ENCODE data around the gene ITFG1. TPM values are rescaled to one million over a fixed set of nuclear protein-coding genes. Genes with fewer than 3 reads are reported as not detected.
"Not testable (repeated sequence)": the region's sequence is repeated elsewhere in the genome, so short reads cannot be mapped to it uniquely, and the experiment has no call there.

Gene ITFG1
- total RNA-seq, 1 experiment from 2014 or later: 86.4 TPM

DNA sequence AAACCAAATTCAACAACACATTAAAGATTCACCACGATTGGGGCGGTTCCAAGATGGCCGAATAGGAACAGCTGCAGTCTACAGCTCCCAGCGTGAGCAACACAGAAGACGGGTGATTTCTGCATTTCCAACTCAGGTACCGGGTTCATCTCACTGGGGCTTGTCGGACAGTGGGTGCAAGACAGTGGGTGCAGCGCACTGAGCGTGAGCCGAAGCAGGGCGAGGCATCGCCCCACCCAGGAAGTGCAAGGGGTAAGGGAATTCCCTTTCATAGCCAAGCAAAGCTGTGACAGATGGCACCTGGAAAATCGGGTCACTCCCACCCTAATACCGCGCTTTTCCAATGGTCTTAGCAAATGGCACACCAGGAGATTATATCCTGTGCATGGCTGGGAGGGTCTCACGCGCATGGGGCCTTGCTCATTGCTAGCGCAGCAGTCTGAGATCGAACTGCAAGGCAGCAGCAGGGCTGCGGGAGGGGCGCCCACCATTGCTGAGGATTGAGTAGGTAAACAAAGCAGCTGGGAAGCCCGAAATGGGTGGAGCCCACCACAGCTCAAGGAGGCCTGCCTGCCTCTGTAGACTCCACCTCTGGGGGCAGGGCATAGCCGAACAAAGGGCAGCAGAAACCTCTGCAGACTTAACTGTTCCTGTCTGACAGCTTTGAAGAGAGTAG, 113.7 kb downstream of the ITFG1 start:
- not testable (repeated sequence) for DNase-seq (ENCODE audit: extremely low read depth, low read depth)

DNA sequence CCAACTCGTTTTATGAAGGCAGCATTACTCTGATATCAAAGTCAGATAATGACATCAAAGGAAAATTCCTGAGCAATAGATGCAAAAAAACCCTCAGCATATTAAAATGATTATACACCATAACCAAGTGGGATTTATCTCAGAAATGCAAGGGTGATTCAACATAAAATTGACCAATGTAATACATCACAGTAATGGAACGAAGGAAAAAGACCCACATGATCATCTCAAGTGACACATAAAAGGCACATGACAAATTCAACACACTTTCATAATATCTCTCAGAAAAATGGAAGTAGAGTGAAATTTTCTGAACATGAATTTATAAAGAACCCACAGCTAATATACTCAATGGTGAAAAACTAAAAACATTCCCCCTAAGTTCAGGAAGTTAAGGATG, 118.8 kb downstream of the ITFG1 start:
- DNase-seq (ENCODE audit: extremely low read depth, low read depth): no peak

DNA sequence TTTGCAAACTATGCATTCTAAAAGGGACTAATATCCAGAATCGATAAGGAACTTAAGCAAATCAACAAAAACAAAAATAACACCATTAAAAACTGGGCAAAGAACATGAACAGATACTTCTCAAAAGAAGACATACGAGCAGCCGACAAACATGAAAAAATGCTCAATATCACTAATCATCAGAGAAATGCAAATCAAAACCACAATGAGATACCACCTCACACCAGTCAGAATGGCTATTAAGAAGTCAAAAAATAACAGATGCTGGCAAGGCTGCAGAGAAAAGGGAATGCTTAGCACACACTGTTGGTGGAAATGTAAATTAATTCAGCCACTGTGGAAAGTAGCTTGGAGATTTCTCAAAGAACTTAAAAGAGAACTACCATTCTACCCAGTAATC, 130.3 kb downstream of the ITFG1 start:
- not testable (repeated sequence) for DNase-seq (ENCODE audit: extremely low read depth, low read depth)

DNA sequence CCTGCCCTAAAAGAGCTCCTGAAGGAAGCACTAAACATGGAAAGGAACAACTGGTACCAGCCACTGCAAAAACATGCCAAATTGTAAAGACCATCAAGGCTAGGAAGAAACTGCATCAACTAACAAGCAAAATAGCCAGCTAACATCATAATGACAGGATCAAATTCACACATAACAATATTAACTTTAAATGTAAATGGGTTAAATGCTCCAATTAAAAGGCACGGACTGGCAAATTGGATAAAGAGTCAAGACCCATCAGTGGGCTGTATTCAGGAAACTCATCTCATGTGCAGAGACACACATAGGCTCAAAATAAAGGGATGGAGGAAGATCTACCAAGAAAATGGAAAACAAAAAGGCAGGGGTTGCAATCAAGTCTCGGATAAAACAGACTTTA, 136.6 kb downstream of the ITFG1 start:
- DNase-seq (ENCODE audit: extremely low read depth, low read depth): not testable (repeated sequence)

DNA sequence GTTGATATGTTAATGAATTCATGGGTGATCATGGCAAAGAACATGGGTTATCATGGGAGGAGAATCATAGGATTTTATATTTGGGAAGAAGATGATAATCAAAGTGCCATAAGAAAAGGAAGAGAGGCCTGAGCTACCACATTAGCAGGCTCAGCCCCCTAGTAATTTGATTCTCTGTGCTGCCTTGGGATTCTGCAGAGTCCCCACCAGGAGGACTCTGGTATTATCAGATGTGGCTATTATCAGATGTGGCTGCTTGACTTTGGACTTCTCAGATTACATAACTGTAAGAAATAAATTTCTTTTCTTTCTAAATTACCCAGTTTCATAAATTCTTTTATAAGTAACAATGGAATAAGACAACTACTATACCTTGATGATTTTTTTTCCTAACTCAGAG, 137.6 kb downstream of the ITFG1 start:
- DNase-seq (ENCODE audit: extremely low read depth, low read depth): no peak

DNA sequence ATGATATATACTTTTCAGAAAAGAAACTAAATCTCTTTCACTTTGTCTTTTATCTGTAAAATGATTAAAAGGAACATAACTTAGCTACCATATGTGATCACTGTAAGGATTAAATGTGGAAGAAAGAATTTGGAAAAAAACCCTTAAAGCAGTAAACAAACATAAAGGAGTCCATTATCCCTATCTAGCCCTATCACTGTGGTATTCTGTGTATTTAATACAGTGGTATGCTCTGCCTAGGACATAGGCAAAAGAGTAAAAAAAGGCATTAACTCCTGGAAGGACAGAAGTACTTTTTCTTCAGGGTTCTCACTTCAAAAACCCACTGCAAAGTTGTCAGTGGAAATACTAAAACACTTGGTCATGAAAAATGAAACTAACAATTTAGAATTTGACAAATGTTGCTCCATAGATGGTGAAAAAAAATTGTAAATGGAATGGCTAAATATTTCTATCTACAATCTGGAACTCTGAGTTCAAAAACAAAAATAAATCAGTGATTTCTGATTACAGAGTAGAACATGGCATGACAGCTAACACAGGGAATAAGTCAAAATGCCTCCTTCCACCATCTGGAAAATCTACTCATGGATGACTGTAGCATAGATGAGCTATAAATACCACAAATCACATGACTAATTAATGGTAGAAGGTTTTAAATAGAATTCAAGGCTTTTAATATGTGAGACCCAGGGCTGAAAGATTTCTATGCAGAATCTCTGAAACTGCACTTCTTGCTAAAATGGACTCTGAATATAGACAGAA, 140.1 kb downstream of the ITFG1 start:
- no peak for DNase-seq (ENCODE audit: extremely low read depth, low read depth)

DNA sequence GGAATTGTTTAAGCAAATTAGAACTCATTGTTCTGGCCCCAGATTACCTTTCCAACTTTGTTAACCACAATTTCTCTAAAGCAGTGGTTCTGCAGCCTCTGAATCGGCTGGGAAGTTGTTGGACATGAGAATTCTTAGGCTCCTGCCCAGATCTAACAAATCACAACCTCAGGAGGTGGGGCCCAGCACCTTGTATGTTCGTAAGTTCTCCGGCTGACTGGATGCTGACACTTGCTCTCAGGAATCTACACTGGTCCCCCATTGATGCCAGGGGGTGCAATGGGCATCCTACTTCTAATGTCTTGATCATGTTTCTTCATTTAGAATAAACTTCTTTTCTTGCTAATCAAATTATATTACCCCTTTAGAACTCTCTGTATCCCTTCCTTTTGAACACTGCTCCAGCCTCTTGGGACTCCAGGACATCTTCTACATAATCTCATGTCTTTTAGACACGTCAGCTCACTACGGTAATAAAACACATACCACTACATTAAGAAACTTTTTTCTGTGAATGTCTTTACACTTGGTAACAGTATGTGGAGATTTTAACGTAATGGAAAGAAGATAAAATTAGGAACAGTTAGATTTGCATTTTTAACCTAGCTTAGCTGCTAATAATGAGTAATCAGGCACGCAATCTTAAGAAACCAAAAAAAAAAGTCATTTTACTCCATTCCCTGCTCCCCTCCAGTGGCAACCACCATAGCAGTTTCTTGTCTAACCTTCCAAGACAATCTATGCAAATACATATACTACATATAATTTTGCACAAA, 143.2 kb downstream of the ITFG1 start:
- no peak for DNase-seq (ENCODE audit: extremely low read depth, low read depth)

DNA sequence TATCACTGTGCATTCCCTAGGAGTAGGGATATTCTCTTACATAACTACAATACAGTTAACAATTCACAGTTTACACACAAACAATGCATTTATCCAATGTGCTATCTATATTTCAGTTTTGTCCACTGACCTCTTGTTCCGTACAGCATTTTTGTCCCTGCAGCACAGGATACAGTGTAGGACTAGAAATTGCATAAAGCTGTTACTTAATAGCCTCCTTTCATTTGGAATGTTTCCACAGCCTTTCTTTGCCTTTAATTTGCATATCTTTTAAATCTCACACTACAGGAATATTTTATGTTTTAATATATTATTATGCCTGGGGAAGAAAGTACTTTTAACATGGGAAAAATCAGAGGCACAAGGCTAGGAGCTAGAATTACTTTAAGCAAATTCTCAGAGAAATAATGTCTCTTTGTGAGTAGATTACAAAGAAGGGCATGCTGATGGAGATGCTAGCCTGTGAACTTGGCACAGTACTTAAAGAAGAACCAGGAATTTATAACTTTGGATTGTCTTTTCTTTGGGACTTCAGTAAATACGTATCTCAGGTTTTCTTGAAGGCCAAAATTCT, 144.3 kb downstream of the ITFG1 start:
- no peak for DNase-seq (ENCODE audit: extremely low read depth, low read depth)

DNA sequence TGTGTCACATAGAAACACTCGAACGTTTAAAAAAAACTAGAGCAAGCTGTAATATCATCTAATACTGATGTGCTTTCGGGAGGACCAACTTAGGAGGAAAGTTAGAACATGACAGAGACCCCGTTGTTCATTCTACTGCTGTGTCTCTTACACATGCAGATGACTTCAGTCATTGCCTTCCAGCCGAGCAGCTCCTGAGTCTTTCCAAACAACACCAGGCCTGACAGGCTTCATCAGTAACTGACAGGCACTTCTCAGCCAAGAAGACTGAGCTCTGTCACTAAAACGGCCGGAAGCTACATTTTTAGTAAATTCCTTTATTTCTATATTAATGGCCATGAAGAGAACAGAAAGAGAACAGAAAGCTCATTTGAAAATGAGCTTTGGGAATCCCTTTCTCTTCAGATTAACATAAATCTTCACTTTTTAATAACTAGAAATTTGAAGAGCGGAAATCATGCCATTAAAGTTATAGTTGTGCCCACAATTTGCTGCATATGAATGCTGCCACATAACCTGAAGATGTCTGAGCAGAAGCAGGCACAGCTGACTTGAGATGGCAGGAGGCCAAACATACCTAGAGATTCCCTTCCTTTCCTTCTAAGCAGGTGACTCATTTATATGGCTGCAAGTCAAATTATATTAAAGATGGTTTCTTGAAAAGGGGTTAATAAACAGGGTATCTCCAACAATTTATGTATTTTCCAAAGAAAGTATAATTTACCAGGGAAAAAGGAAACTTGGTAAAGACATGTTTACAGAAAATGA, 148.9 kb downstream of the ITFG1 start:
- DNase-seq (ENCODE audit: extremely low read depth, low read depth): no peak

DNA sequence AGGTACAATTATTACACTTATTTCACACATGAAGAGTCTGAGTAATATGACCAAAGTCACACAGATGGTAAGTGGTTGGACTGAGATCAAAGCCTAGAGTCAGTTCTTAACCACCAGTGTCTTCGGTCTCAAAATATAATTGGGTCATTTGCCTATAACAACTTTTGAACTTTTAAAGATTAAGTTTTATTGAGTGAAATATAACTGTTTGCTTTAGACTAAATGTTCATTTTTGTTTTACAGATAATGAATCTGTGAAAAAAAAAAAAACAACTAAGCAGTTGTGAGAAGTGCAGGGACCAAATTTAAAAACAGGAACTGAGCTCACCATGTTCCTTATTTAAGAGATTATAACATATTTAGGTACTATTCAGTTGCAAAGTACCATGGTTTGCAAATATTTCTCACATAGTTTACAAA, 150.1 kb downstream of the ITFG1 start:
- no peak for DNase-seq (ENCODE audit: extremely low read depth, low read depth)

DNA sequence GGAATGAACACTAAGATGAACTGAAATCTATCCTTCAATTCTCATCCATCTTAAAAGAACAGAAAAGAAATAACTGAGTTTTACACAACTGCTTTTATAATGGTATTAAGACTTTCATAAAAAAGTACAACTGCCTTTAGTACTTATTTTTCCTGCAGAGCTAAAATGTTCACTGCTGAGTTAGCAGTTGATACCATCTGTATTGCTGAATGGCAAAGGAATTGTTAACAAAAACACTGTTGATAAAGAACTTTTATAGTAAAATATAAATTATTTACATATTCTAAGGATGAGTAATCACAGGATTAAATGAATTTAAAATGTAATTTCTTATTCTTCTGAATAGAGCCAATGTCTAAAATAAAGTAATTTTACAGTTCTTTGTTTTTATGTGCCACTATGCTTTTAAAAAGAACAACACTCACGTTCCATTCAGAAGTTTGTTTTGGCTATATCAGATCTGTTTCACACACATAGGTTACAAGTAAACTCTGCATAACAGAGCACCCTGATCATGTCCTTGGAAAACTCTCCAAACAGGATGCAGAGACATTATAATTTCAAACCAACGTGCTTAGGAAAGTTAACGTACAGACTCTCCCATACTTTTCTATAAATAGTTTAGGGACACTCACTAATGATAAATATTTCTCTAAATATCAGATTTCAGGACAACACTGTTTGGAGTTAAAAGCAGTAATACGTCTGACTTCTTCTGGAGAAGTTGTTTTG, 151.1 kb downstream of the ITFG1 start:
- DNase-seq (ENCODE audit: extremely low read depth, low read depth): no peak

DNA sequence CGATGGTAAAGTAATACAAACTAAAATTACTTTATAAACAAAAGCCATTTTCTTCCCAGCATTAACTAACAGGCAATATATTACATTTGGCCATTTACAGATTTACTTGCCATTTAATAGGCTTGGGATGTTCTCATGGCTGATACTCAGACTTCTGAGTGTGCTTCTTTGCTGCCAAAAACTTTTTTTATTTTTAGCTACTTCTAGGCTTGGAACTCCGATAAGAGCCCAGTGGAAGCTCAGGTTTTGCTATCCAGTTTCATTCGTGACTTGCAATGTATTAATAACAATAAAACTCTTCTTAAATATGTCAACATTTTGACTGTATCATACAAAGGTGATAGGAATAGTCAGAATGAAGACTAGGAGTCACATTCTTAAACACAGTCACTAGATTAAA, 152.3 kb downstream of the ITFG1 start:
- DNase-seq (ENCODE audit: extremely low read depth, low read depth): no peak

DNA sequence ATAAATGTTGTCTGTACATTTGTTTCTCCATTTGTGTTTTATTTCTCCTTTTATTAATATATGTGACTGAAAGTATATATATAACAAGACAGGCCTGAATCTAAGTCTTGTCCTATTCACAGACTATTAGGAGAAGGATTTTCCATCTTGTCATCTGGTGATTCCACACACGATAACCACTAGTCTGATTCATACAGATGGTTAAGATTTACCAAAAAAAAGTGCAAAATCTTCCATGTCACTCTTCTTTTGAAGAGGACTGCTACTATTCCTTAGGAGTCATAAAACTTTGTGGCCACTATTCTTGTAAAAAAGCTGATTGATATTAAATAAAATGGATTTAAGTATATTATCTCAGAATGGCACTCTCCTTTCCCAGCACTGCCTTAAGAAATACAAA, 156.3 kb downstream of the ITFG1 start:
- no peak for DNase-seq (ENCODE audit: extremely low read depth, low read depth)

DNA sequence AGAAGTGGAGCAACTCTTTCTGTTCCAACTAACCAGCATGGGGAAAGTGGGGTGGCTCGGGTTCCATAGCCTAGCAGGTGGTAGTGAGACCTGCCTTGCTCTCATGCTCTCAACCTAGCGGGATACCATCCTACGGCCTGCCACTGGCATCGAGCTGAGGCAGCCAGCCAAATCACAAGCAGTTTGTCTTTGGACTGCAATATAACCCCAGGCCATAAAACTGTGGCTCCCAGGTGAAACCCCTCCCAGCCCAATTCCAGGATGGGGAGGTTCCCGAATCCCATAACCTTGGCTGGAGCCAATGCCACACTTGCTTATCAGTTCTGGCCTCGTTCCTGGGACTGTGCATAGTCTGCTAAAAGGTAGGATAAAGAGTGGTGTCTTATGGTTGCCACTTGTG, 161.3 kb downstream of the ITFG1 start:
- DNase-seq (ENCODE audit: extremely low read depth, low read depth): no peak

DNA sequence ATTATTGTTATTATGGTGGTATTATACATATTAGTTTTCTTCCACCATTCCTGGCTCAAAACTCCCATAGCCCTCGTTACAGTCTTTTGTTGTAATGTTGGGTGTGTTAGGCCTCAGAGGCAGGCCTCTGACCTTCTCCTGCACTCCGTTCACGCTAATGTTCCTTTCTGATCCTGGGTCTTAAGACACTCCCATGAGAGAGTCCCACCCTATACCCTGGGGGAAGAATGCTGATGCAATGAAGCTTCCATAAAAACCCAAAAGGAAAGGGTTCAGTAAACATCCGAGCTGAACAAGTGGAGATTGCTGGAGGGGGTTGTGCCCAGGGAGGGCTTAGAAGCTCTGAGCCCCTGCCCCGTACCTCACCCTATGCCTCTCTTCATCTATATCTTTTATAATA, 175.9 kb downstream of the ITFG1 start:
- DNase-seq (ENCODE audit: extremely low read depth, low read depth): no peak

DNA sequence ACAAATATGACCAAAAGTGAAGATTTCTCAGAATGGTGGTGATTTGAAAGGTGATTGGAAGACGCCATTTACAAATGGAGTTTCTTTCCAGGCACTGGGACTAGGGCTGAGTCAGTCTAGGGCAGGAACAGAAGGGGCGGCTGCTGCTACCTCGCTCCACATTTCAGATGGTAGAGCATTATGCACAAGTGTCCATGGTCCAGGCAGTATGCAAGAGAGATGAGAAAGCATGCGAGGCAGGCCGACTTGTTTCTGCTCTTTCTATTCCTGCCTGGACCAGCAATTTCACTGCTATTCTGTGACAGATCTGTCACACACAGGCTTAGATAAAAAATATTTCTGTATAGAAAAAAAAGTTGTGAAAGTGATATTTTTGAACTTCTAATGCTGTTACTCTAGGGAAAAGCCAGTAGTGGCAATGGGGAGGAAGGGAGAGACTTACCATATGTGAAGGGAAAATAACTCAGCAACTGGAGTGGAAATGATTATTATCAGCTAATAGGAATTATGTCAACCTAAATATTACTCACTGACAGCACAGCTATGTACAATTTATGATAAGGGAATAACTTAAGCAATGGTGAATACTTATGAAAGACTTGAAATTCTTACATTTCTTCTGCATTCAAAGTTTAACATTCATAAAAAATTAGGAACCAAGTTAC, 182.4 kb downstream of the ITFG1 start:
- DNase-seq (ENCODE audit: extremely low read depth, low read depth): no peak

DNA sequence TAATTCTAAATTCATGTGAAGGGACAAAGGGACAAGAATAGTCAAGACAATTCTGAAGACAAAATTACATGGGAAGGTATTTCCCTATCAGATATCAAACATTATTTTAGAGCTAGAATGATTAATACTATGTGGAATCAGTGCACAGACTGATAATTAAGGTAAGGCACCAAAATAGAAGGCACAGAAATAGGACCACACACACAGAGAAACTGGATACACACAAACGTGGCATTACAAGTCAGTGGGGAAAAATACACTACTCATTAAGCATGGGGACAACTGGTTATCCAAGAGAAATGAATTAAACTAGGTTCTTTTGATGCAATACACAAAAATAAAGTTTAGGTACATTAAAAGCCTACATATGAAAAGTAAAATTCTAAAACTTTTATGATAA, 184.3 kb downstream of the ITFG1 start:
- no peak for DNase-seq (ENCODE audit: extremely low read depth, low read depth)

DNA sequence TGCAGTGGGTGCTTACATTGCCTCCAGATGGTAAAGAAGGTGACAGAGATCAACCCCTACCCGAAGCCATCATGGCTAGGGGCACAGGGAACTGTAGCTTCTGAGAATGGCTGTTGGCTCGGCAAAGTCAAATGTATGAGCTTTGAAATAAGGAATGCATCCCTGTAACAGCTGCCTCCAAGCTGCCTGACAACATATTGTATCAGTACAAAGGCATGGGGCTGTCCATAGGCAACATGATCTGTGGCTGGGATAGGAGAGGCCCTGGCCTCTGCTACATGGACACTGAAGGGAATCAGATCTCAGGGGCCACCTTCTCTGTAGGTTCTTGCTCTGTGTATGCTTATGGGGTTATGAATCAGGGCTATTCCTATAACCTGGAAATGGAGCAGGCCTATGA, 197.9 kb downstream of the ITFG1 start:
- no peak for DNase-seq (ENCODE audit: extremely low read depth, low read depth)

DNA sequence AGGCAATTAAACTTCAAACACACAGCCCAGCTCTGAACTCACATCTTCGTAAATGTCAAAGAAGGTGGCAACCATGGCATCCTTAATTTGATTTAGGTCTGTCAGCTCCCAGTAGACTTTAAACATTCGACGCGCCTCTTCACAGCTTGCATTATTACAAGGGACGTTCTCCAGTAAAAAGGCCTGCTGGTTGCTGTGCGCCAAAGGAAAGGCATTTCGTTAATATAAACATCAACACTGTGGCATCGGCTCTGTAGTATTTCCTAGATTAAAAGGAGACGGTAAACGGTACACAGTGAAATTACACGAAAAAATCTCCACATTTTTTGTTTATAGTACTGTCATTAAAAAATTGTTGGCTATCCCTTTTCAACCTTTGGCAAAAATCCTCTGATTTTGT, 200.4 kb downstream of the ITFG1 start:
- DNase-seq (ENCODE audit: extremely low read depth, low read depth): no peak

Measured in NCI-H460 (cell line).